ENCODE data around the gene TMEM131. TPM values are rescaled to one million over a fixed set of nuclear protein-coding genes. Genes with fewer than 3 reads are reported as not detected.
A peak's percentile ranks its signal among the peaks of the same experiment; 100 is the strongest.

Gene TMEM131
- total RNA-seq, 1 donor from 2014 or later = 16.8 TPM

- no peaks in the 10 kb centered on the region for H3K27me3 ChIP-seq (ENCODE audit: control insufficient read depth, insufficient read depth, low read length)
- no peaks in the 10 kb centered on the region for H3K36me3 ChIP-seq (ENCODE audit: control insufficient read depth, insufficient read depth, low read length)
- TF ChIP-seq, protein P1, sequence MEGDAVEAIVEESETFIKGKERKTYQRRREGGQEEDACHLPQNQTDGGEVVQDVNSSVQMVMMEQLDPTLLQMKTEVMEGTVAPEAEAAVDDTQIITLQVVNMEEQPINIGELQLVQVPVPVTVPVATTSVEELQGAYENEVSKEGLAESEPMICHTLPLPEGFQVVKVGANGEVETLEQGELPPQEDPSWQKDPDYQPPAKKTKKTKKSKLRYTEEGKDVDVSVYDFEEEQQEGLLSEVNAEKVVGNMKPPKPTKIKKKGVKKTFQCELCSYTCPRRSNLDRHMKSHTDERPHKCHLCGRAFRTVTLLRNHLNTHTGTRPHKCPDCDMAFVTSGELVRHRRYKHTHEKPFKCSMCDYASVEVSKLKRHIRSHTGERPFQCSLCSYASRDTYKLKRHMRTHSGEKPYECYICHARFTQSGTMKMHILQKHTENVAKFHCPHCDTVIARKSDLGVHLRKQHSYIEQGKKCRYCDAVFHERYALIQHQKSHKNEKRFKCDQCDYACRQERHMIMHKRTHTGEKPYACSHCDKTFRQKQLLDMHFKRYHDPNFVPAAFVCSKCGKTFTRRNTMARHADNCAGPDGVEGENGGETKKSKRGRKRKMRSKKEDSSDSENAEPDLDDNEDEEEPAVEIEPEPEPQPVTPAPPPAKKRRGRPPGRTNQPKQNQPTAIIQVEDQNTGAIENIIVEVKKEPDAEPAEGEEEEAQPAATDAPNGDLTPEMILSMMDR (IDR thresholded peaks at IDR 0.05; ENCODE audit: insufficient read depth, low read length, poor library complexity, severe bottlenecking) = no peak
- DNase-seq (ENCODE audit: low read depth) = no peak
- H3K4me3 ChIP-seq (ENCODE audit: low read depth, low read length) = no peak overlapping the region
Observed at GRCh38 chr2:98014379-98014778, 18.6 kb upstream of the TMEM131 start.

DNA sequence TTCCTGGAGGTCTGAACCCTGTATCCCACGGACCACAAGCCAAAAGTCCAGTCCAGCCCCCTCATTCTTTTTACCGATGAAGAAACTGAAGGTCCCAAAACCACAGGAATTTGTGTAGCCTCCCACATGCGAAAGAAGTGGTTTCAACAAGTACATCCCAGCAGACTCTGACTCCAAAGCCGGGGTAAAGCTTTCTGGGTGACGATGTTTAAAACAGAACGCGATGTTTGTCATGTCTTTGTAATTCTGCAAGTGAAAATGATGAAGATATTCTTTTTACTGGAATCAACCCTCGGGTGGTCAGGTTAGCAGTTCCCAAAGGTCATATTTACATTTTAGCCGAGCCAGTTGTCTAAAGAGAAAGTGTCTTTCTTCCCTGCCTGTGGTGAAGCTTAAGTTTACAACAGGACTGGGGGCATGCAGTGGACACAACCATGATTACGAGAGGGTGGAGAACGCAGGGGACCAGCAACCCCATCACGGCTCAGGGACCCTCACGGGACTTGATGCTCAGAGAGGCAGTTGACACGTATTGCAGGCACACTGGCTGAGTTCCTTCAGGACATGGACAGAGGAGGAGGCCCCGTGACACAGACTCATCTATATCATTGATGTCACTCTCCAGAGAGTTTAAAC, 17.8 kb upstream of the TMEM131 start:
- Histone ChIP-seq H3K36me3 (ENCODE audit: control insufficient read depth, insufficient read depth, low read length) (no peaks in the 10 kb centered on the region), H3K27me3 (ENCODE audit: control insufficient read depth, insufficient read depth, low read length) (no peaks in the 10 kb centered on the region), H3K4me3 (ENCODE audit: low read depth, low read length) (no peak overlapping the region)
- DNase-seq (ENCODE audit: low read depth) = peak; percentile 12
- TF ChIP-seq, protein P1 (IDR thresholded peaks at IDR 0.05; ENCODE audit: insufficient read depth, low read length, poor library complexity, severe bottlenecking) = no peak

- TF ChIP-seq, protein P1 (IDR thresholded peaks at IDR 0.05; ENCODE audit: insufficient read depth, low read length, poor library complexity, severe bottlenecking) = no peak
- H3K4me3 ChIP-seq (ENCODE audit: low read depth, low read length) = no peak overlapping the region
- DNase-seq (ENCODE audit: low read depth) = no peak
- no peaks in the 10 kb centered on the region for H3K36me3 ChIP-seq (ENCODE audit: control insufficient read depth, insufficient read depth, low read length)
- H3K27me3 ChIP-seq (ENCODE audit: control insufficient read depth, insufficient read depth, low read length) = no peaks in the 10 kb centered on the region
Observed at GRCh38 chr2:98012561-98012991, 16.8 kb upstream of the TMEM131 start.

GRCh38 chr2:98009887-98010760, 14.4 kb upstream of the TMEM131 start:
- DNase-seq (ENCODE audit: low read depth) = no peak
- TF ChIP-seq, protein P1 (IDR thresholded peaks at IDR 0.05; ENCODE audit: insufficient read depth, low read length, poor library complexity, severe bottlenecking) = no peak
- H3K4me3 ChIP-seq (ENCODE audit: low read depth, low read length) = no peak overlapping the region

GRCh38 chr2:98008415-98008814, 12.7 kb upstream of the TMEM131 start:
- no peaks in the 10 kb centered on the region for H3K27me3 ChIP-seq (ENCODE audit: control insufficient read depth, insufficient read depth, low read length)
- H3K4me3 ChIP-seq (ENCODE audit: low read depth, low read length) = no peak overlapping the region
- TF ChIP-seq, protein P1 (IDR thresholded peaks at IDR 0.05; ENCODE audit: insufficient read depth, low read length, poor library complexity, severe bottlenecking) = no peak
- H3K36me3 ChIP-seq (ENCODE audit: control insufficient read depth, insufficient read depth, low read length) = no peaks in the 10 kb centered on the region
- no peak for DNase-seq (ENCODE audit: low read depth)

More at GRCh38 chr2:98009887-98010760, 14.4 kb upstream of the TMEM131 start:
- Histone ChIP-seq H3K27me3 (ENCODE audit: control insufficient read depth, insufficient read depth, low read length) (no peaks in the 10 kb centered on the region), H3K36me3 (ENCODE audit: control insufficient read depth, insufficient read depth, low read length) (no peaks in the 10 kb centered on the region)
